NCI-H82 treated with DMSO at 0.1 percent for 48 hours (cell line): ENCODE data around the gene ZNF672.
"Not testable (repeated sequence)": the region's sequence is repeated elsewhere in the genome, so short reads cannot be mapped to it uniquely, and the experiment has no call there.

Source experiments
- DNase-seq: peaks from one replicate; lab custom pipeline; 2025; ENCODE audit not compliant: unreplicated experiment; lab: John Stamatoyannopoulos, UW

ZNF672 gene

GRCh38 chr1:248837781-248838356, at the start of gene ZNF672:
Gene ZNF672, plus strand, starts transcription at chr1:248838224. Its CDS starts 9,051 bp downstream, at chr1:248847275.
- DNase-seq = peak; percentile 96

DNA sequence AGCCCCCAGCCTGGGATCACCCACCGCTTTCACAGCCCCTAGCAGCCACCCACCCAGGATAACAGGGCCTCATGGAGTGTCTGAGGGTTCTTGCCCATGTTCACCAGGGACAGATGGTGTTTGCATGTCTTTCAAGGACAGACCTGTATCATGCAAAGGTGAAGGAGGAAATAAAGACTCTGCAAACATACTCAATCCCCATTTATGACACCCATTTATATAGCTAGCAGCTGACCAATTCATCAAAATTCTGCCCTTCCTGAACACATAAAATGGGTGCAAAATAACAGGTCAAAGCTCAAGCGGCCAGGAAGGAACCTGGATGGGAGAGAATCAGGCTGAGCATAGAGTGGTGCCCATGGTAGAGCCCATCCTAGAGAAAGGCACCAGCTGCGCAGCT, 49.7 kb upstream of the ZNF672 start:
- DNase-seq = no peak

DNA sequence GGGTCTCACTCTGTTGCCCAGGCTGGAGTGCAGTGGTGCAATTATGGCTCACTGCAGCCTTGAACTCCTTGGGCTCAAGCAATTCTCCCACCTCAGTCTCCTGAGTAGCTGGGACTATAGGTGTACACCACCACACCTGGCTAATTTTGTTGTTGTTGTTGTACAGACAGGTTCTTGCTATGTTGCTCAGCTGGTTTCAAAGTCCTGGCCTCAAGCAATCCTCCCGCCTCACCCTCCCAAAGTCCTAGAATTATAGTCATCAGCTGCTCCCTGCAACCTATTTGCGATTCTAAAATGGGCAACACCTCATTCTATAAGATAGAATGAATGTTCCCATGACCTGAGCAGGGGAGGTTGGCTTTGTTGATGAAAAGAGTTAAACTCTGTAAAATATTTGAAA, 48.7 kb upstream of the ZNF672 start:
- not testable (repeated sequence) for DNase-seq

DNA sequence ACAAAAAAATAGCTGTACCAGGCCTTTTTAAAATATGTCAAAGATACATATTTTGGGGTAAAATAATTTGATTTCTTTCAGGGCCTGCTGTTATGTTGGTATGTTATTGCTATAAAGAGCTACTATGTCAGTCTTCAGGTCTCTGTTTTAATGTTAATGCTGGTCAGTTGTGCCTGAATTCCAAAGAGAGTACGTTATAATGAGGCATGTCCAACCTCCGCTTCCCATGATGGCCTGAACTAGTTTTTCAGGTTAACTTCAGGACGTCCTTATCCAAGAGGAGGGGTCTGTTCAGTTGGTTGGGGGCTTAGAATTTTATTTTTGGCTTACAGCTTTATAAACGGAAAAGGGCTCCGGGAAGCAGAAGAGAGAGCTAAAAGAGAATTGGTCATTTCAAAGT, 47.6 kb upstream of the ZNF672 start:
- DNase-seq = no peak

DNA sequence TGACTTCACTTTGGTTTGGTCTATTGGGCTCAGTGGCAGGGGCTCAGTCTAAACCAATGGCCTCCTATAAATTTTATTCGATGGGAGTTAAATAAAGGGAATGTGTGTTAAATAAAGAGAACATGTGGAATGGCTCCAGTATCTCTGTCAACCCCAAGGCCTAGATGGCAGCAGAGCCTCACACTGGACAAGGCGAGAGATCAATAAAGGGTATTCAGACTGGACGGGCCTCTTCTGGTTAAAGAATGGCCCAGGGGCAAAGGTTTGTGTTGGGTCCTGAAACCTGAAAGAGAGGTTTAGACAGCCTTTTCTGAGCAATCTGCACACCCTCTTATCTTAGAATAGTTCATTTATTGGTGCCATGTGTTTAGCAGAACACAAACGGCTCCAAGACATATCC, 47.0 kb upstream of the ZNF672 start:
- DNase-seq = no peak

- DNase-seq = no peak
These were observed 45.7 kb upstream of the ZNF672 start for GRCh38 chr1:248792342-248792741.

GRCh38 chr1:248793592-248793991, 44.4 kb upstream of the ZNF672 start:
- DNase-seq = no peak

DNA sequence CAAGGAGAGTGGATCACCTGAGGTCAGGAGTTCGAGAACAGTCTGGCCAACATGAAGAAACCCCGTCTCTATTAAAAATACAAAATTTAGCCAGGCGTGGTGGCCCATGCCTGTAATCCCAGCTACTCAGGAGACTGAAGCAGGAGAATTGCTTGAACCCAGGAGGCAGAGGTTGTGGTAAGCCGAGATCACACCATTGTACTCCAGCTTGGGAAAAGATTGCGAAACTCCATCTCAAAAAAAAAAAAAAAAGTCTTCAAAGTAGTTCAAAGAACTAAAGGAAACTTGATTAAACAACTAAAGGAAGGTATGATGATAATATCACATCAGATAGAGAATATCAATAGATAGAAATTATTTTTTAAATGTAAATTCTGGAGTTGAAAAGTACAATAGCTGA, 43.4 kb upstream of the ZNF672 start:
- not testable (repeated sequence) for DNase-seq

DNA sequence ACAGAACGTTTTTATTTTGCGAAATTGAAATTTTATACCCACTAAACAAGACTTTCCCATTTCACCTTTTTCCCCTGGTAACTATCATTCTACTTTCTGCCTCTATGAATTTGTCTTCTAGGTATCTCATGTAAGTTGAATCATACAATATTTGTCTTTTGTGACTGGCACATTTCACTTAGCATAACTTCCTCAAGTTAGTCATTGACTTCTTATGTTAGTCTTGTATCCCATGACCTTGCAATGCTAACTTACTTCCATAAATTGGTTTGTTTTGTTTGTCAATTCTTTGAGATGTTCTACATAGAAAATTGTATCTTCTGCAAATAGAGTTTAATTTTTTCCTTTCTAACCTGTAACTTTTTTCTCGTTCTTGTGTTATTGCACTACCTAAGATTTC, 39.2 kb upstream of the ZNF672 start:
- DNase-seq = no peak

GRCh38 chr1:248800459-248800858, 37.6 kb upstream of the ZNF672 start:
- no peak for DNase-seq

GRCh38 chr1:248802454-248802853, 35.6 kb upstream of the ZNF672 start:
- DNase-seq = no peak

DNA sequence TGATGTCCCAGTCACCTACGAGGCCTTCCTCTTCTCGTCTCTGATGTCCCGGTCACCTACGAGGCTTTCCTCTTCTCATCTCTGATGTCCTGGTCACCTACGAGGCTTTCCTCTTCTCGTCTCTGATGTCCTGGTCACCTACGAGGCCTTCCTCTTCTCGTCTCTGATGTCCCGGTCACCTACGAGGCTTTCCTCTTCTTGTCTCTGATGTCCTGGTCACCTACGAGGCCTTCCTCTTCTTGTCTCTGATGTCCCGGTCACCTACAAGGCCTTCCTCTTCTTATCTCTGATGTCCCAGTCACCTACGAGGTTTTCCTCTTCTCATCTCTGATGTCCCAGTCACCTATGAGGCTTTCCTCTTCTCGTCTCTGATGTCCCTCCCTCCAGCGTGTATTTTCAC, 34.5 kb upstream of the ZNF672 start:
- DNase-seq = not testable (repeated sequence)

GRCh38 chr1:248804771-248805681, 33.0 kb upstream of the ZNF672 start:
- DNase-seq = no peak

GRCh38 chr1:248805876-248806275, 32.1 kb upstream of the ZNF672 start:
- DNase-seq = no peak

DNA sequence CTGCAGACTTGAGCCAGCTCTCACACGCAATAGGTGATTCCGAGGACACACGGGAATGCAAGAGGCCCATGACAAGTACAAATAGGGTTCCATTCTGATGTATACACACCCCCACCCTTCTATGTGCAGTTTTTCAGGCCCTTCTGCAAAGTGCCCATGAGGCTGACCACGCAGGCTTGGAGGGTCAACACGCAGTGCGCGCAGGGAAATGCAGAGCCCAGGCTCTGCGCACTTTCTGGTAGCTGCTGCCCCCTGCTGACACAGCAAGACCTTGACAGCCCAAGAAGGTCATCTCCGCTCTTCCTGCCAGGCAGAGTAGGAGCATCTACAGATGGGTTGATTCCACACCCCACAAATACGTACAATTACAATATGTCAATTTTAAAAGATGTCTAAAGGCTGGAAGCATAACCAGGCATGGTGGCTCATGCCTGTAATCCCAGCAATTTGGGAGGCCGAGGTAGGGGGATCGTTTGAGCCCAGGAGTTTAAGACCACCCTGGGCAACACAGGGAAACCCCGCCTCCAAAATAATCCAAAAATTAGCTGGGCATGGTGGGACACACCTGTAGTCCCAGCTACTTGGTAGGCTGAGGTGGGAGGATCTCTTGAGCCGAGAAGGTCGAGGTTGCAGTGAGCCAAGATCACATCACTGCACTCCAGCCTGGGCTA, 30.8 kb upstream of the ZNF672 start:
- DNase-seq = no peak

DNA sequence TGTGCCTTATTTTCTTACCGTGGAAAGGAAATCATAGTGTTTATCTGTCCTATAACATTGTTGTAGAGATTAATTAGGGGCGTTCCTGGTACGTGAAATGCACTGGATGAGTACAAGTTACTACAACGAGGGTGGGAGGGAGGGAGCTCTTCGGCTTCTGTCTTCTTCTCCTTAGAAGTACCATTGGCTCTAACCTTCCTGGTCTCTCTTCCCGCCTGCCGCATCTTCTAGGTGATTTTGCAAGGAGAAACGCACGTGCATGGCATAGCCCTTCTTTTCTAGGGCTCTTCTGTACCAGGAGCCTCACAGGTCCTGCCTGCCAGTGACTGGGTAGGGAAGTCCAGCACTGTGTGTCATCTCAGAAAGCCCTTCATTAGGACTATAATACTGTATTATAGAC, 29.1 kb upstream of the ZNF672 start:
- DNase-seq = no peak

DNA sequence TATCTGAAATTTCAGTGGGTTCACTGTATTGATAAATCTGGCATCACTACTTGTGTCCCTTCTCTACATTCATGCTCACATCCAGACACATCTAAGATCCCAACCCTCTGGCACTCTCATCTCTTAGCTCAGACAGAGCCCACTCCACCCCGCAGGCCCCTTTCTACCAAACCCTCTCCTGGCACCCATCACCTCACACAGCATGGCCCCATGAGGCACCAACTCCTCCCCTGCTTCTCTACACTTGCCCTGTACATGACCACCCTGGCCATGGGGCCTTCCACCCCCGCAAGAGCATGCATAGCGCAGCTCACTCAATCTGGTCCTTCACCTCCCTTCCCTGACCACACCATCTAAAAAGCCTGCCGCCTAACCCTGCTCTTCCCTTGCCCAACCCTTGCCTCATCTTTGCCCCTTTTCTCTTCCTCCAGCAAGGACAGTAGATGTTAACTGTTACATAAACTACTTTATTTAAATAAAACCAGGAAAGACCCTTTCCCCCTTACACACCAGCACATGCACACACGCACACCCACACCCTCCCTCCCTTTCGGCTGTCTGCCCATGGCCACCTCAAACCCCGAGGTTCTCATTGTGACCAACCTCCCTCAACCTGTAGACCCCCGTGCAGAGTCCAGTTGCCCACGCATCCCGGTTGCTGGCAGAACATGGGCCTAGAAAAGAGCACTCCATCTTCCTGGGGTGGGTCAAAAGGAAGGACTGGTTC, 27.9 kb upstream of the ZNF672 start:
- DNase-seq = no peak

- DNase-seq = no peak
These were observed 27.1 kb upstream of the ZNF672 start for GRCh38 chr1:248810727-248811513.

GRCh38 chr1:248811514-248812490, 26.2 kb upstream of the ZNF672 start:
- DNase-seq = no peak
